Neural cell (in vitro differentiated cells): Measurements from ENCODE around the gene JAK3. TPM values are rescaled to one million over a fixed set of nuclear protein-coding genes. Genes with fewer than 3 reads are reported as not detected.
A peak's percentile ranks its signal among the peaks of the same experiment; 100 is the strongest.

ENCODE experiments used
- H2AFZ ChIP-seq: fragments of 200-600, 300-800 bp; sonication (generic), shearing (Covaris generic); 2 replicates; pipeline ENCODE4 v1.6.0; 2014; ENCODE audit warnings: low read depth, mild to moderate bottlenecking, antibody characterized with exemption, low read length, moderate library complexity
- H3F3A ChIP-seq: fragments of 200-600 bp; shearing (Covaris generic); 2 replicates; pipeline ENCODE4 v1.6.1; 2016; ENCODE audit warnings: mild to moderate bottlenecking, moderate library complexity, mixed read lengths, antibody characterized with exemption, low read length; ENCODE audit not compliant: insufficient read depth, poor library complexity, severe bottlenecking
- H3K27ac ChIP-seq: fragments of 200-600, 300-800 bp; sonication (generic), shearing (Covaris generic); 2 replicates; pipeline ENCODE4 v1.5.1; 2014; ENCODE audit warnings: mild to moderate bottlenecking, low read length, moderate library complexity
- H3K27me3 ChIP-seq: fragments of 300-800, 200-600 bp; sonication (generic), shearing (Covaris generic); 2 replicates; pipeline ENCODE4 v1.6.0; 2014; ENCODE audit warnings: mild to moderate bottlenecking, low read depth, low read length, moderate library complexity; ENCODE audit not compliant: insufficient read depth
- H3K36me3 ChIP-seq: fragments of 300-800, 200-600 bp; sonication (generic), shearing (Covaris generic); 2 replicates; pipeline ENCODE4 v1.5.1; 2014; ENCODE audit warnings: mild to moderate bottlenecking, antibody characterized with exemption, low read length, moderate library complexity; ENCODE audit not compliant: insufficient read depth
- H3K4me2 ChIP-seq: fragments of 300-800, 200-600 bp; sonication (generic), shearing (Covaris generic); 2 replicates; pipeline ENCODE4 v1.6.0; 2014; ENCODE audit warnings: mild to moderate bottlenecking, low read length
- H3K4me3 ChIP-seq: fragments of 300-800, 200-600 bp; sonication (generic), shearing (Covaris generic); 2 replicates; pipeline ENCODE4 v1.5.1; 2014; ENCODE audit warnings: mild to moderate bottlenecking, low read length, moderate library complexity
- H3K79me2 ChIP-seq: fragments of 200-600 bp; shearing (Covaris generic); replicated peaks from 2 replicates; pipeline ENCODE4 v1.6.0; 2014; ENCODE audit warnings: mild to moderate bottlenecking, low read length, moderate library complexity; ENCODE audit not compliant: insufficient read depth
- H3K9ac ChIP-seq: fragments of 300-800, 200-600 bp; sonication (generic), shearing (Covaris generic); 2 replicates; pipeline ENCODE4 v1.6.1; 2016; ENCODE audit warnings: mild to moderate bottlenecking, low read length, mixed read lengths
- H3K9me2 ChIP-seq: fragments of 200-600 bp; shearing (Covaris generic); 2 replicates; pipeline ENCODE4 v1.6.1; 2016; ENCODE audit warnings: mild to moderate bottlenecking, low read length, mixed read lengths; ENCODE audit not compliant: insufficient read depth
- H3K9me3 ChIP-seq: fragments of 200-600, 300-800 bp; sonication (generic), shearing (Covaris generic); 2 replicates; pipeline ENCODE4 v1.6.1; 2016; ENCODE audit warnings: mild to moderate bottlenecking, mixed run types, low read length, moderate library complexity, mixed read lengths
- H4K20me1 ChIP-seq: fragments of 200-600 bp; shearing (Covaris generic); 2 replicates; pipeline ENCODE4 v1.6.1; 2016; ENCODE audit warnings: mild to moderate bottlenecking, mixed run types; ENCODE audit not compliant: insufficient read depth
- EP300 ChIP-seq: fragments of 450-650 bp; conservative IDR thresholded peaks from 2 replicates; pipeline ENCODE4 v1.6.1; 2014; ENCODE audit warnings: antibody characterized with exemption, mild to moderate bottlenecking, moderate library complexity; ENCODE audit not compliant: poor library complexity, severe bottlenecking
- EZH2 ChIP-seq: fragments of 200-600, 300-800 bp; shearing (Covaris generic), sonication (generic); IDR thresholded peaks from 2 replicates; pipeline ENCODE4 v1.6.1; 2014; ENCODE audit warnings: antibody characterized with exemption, low read length, borderline replicate concordance, mild to moderate bottlenecking; ENCODE audit not compliant: insufficient read depth, poor library complexity, severe bottlenecking
- MXI1 ChIP-seq: fragments of 450-650 bp; conservative IDR thresholded peaks from 2 replicates; pipeline ENCODE4 v1.6.1; 2014; ENCODE audit warnings: antibody characterized with exemption, mild to moderate bottlenecking; ENCODE audit not compliant: poor library complexity, severe bottlenecking
- POLR2AphosphoS5 ChIP-seq: IDR thresholded peaks from 2 replicates; pipeline ENCODE4 v1.6.1; 2012
- RAD21 ChIP-seq: fragments of 450-650 bp; conservative IDR thresholded peaks from 2 replicates; pipeline ENCODE4 v1.6.1; 2014; ENCODE audit warnings: antibody characterized with exemption, mild to moderate bottlenecking, moderate library complexity
- SMC3 ChIP-seq: fragments of 450-650 bp; conservative IDR thresholded peaks from 2 replicates; pipeline ENCODE4 v1.6.1; 2014; ENCODE audit warnings: antibody characterized with exemption, mild to moderate bottlenecking, moderate library complexity; ENCODE audit not compliant: poor library complexity
- TAF1 ChIP-seq: IDR thresholded peaks from 2 replicates; pipeline ENCODE4 v1.6.1; 2012; ENCODE audit warnings: low read depth
- polyA plus RNA-seq: library from polyadenylated mRNA; depleted of rRNA; stranded (reverse); fragments of >200 nt; gene quantifications from 2 replicates; pipeline ENCODE4 v1.2.3, GENCODE V29; 2014
- TF ChIP-seq, protein P1 (sequence below): fragments of 450-650 bp; IDR thresholded peaks from 2 replicates; pipeline ENCODE4 v1.5.1; 2014; ENCODE audit warnings: antibody characterized with exemption, mild to moderate bottlenecking, moderate library complexity; ENCODE audit not compliant: poor library complexity, severe bottlenecking
- TF ChIP-seq, protein P2 (sequence below): IDR thresholded peaks from 2 replicates; pipeline ENCODE4 v1.6.1; 2012; ENCODE audit warnings: borderline replicate concordance

The JAK3 gene
- polyA plus RNA-seq, 1 donor from 2014 or later: 0.11 TPM

- TF ChIP-seq SMC3 (no peak), RAD21 (no peak), EZH2 (no peak), TAF1 (no peak), POLR2AphosphoS5 (no peak), MXI1 (no peak), EP300 (no peak)
- TF ChIP-seq, protein P1, sequence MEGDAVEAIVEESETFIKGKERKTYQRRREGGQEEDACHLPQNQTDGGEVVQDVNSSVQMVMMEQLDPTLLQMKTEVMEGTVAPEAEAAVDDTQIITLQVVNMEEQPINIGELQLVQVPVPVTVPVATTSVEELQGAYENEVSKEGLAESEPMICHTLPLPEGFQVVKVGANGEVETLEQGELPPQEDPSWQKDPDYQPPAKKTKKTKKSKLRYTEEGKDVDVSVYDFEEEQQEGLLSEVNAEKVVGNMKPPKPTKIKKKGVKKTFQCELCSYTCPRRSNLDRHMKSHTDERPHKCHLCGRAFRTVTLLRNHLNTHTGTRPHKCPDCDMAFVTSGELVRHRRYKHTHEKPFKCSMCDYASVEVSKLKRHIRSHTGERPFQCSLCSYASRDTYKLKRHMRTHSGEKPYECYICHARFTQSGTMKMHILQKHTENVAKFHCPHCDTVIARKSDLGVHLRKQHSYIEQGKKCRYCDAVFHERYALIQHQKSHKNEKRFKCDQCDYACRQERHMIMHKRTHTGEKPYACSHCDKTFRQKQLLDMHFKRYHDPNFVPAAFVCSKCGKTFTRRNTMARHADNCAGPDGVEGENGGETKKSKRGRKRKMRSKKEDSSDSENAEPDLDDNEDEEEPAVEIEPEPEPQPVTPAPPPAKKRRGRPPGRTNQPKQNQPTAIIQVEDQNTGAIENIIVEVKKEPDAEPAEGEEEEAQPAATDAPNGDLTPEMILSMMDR: no peak
- TF ChIP-seq, protein P2, sequence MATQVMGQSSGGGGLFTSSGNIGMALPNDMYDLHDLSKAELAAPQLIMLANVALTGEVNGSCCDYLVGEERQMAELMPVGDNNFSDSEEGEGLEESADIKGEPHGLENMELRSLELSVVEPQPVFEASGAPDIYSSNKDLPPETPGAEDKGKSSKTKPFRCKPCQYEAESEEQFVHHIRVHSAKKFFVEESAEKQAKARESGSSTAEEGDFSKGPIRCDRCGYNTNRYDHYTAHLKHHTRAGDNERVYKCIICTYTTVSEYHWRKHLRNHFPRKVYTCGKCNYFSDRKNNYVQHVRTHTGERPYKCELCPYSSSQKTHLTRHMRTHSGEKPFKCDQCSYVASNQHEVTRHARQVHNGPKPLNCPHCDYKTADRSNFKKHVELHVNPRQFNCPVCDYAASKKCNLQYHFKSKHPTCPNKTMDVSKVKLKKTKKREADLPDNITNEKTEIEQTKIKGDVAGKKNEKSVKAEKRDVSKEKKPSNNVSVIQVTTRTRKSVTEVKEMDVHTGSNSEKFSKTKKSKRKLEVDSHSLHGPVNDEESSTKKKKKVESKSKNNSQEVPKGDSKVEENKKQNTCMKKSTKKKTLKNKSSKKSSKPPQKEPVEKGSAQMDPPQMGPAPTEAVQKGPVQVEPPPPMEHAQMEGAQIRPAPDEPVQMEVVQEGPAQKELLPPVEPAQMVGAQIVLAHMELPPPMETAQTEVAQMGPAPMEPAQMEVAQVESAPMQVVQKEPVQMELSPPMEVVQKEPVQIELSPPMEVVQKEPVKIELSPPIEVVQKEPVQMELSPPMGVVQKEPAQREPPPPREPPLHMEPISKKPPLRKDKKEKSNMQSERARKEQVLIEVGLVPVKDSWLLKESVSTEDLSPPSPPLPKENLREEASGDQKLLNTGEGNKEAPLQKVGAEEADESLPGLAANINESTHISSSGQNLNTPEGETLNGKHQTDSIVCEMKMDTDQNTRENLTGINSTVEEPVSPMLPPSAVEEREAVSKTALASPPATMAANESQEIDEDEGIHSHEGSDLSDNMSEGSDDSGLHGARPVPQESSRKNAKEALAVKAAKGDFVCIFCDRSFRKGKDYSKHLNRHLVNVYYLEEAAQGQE: no peak
- no peaks in the 10 kb centered on the region for H3K9me3 ChIP-seq
- peak overlapping the region; percentile 51 for H3K4me3 ChIP-seq
- no peaks in the 10 kb centered on the region for H4K20me1 ChIP-seq
- no peaks in the 10 kb centered on the region for H3K79me2 ChIP-seq
- H3K27me3 ChIP-seq: peaks cover 14% of the 10 kb centered on the region
- H3K27ac ChIP-seq: no peak overlapping the region
- H3K9me2 ChIP-seq: no peaks in the 10 kb centered on the region
- no peaks in the 10 kb centered on the region for H3F3A ChIP-seq
- no peaks in the 10 kb centered on the region for H3K36me3 ChIP-seq
- no peak overlapping the region for H3K9ac ChIP-seq
- H2AFZ ChIP-seq: no peak overlapping the region
- no peak overlapping the region for H3K4me2 ChIP-seq
Observed at GRCh38 chr19:17841810-17842662, 5.7 kb downstream of the JAK3 start.

- Histone ChIP-seq H3K79me2 (no peaks in the 10 kb centered on the region), H3K9me2 (no peaks in the 10 kb centered on the region), H3K4me3 (peak overlapping the region; percentile 51), H3K9ac (peak overlapping the region; percentile 16), H4K20me1 (no peaks in the 10 kb centered on the region), H2AFZ (no peak overlapping the region), H3F3A (no peaks in the 10 kb centered on the region), H3K36me3 (no peaks in the 10 kb centered on the region), H3K27me3 (peaks cover 14% of the 10 kb centered on the region), H3K27ac (no peak overlapping the region), H3K9me3 (no peaks in the 10 kb centered on the region), H3K4me2 (no peak overlapping the region)
- no peak for TF ChIP-seq EZH2
- TF ChIP-seq MXI1: no peak
- no peak for TF ChIP-seq SMC3
- TF ChIP-seq EP300: no peak
- TF ChIP-seq, protein P2: no peak
- TF ChIP-seq RAD21: no peak
- TF ChIP-seq TAF1: no peak
Observed at GRCh38 chr19:17841371-17841809, 6.4 kb downstream of the JAK3 start.
